ENCODE measurements around the gene TTF2. TPM values are rescaled to one million over a fixed set of nuclear protein-coding genes. Genes with fewer than 3 reads are reported as not detected.

TTF2 gene
- total and polyA plus RNA-seq, 9 of the 15 experiments (the other 6 are each of a cell fraction or from before 2014, with no cell fraction given) = 9.4 to 71.1 (median 42.1) TPM

GRCh38 chr1:117061986-117062415, 1.9 kb downstream of the TTF2 start:
- Histone ChIP-seq H3K4me2 (ENCODE audit: insufficient read depth, low read length) (no peak overlapping the region), H3K27me3 (ENCODE audit: control insufficient read depth in 2 of 2, insufficient read depth in 2 of 2, low read length in 2 of 2) (no peaks in the 10 kb centered on the region), H3K4me1 (replicated peaks in 1 of 2; ENCODE audit: control insufficient read depth in 2 of 2, insufficient read depth in 2 of 2, low read length in 2 of 2) (peaks cover 10 to 14% of the 10 kb centered on the region in 2 experiments), H4K20me1 (replicated peaks; ENCODE audit: control insufficient read depth, insufficient read depth, low read length) (no peaks in the 10 kb centered on the region), H3K9me3 (replicated peaks; ENCODE audit: control insufficient read depth, insufficient read depth, low read depth, low read length) (no peaks in the 10 kb centered on the region), H2AFZ (ENCODE audit: low read depth, low read length) (no peak overlapping the region), H3K79me2 (ENCODE audit: control insufficient read depth, insufficient read depth, low read length) (peaks cover 30% of the 10 kb centered on the region), H3K27ac (ENCODE audit: extremely low read depth, low read depth, low read length) (peak overlapping the region; percentile 12; the same call in 2 of the 3 replicates), H3K9me1 (ENCODE audit: control insufficient read depth, insufficient read depth, low read length) (no peaks in the 10 kb centered on the region), H3K9ac (ENCODE audit: insufficient read depth in 1 of 2, low read depth in 2 of 2, low read length in 2 of 2) (no peak overlapping the region), H3K4me3 (no peak overlapping the region), H3K36me3 (ENCODE audit: control insufficient read depth, insufficient read depth, low read length) (peaks cover 50% of the 10 kb centered on the region)
- POLR2A ChIA-PET = interaction anchor here (1.2 to 1.4 kb wide), 2 partner anchors 10 to 13 kb away, joined by 3 to 6 read pairs; no protein-coding TSS in a partner anchor
- CTCF ChIA-PET (ENCODE audit: low intra/inter-chr PET ratio) = no interaction called here
- peak in 2 of 4 experiments; percentile 39 to 50 for DNase-seq (ENCODE audit: extremely low read depth in 1 of 4, low spot score in 3 of 4)
- no peak for ATAC-seq
- in situ Hi-C loops (cut with MboI) = no loop called here
- TF ChIP-seq SMARCE1 (IDR thresholded peaks at IDR 0.05) = peak; percentile 32; the same call in 1 of the 2 replicates
- no peak for TF ChIP-seq HMG20B (CRISPR knock-in tag; IDR thresholded peaks at IDR 0.05)
- TF ChIP-seq TOE1 (IDR thresholded peaks at IDR 0.05; ENCODE audit: borderline replicate concordance) = no peak
- TF ChIP-seq TOE1 (CRISPR knock-in tag; IDR thresholded peaks at IDR 0.05; ENCODE audit: borderline replicate concordance, low read depth) = no peak
- peak; percentile 48; the same call in 1 of the 2 replicates for TF ChIP-seq ARID1B (IDR thresholded peaks at IDR 0.05)
- peak; percentile 58; the same call in 1 of the 2 replicates for TF ChIP-seq DPF2 (IDR thresholded peaks at IDR 0.05)
- TF ChIP-seq ZNF282 (CRISPR knock-in tag; IDR thresholded peaks at IDR 0.05) = no peak
- TF ChIP-seq JUN (IDR thresholded peaks at IDR 0.05; ENCODE audit: borderline replicate concordance, low read depth, low read length) = peak; percentile 47; the same call in 1 of the 2 replicates
- no peak for TF ChIP-seq JUN (CRISPR knock-in tag; IDR thresholded peaks at IDR 0.05; ENCODE audit: borderline replicate concordance)
- TF ChIP-seq ATF7 (IDR thresholded peaks at IDR 0.05) = 0 out of 2 replicates have a peak, but pooled peaks have one; percentile 29
- peak; percentile 61; the same call in 1 of the 2 replicates for TF ChIP-seq SMARCA4 (IDR thresholded peaks at IDR 0.05)
- peak in 1 of 2 experiments; percentile 6; a peak in 1 of 4 replicates for TF ChIP-seq RCOR1 (IDR thresholded peaks at IDR 0.05; ENCODE audit: borderline replicate concordance in 1 of 2, low read depth in 2 of 2, low read length in 2 of 2)
- no peak for TF ChIP-seq HOMEZ (CRISPR knock-in tag; IDR thresholded peaks at IDR 0.05)
- TF ChIP-seq NCOA1 (IDR thresholded peaks at IDR 0.05; ENCODE audit: low read depth) = no peak
- TF ChIP-seq, protein P1, sequence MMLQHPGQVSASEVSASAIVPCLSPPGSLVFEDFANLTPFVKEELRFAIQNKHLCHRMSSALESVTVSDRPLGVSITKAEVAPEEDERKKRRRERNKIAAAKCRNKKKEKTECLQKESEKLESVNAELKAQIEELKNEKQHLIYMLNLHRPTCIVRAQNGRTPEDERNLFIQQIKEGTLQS (IDR thresholded peaks at IDR 0.05) = peak; percentile 67; the same call in 1 of the 2 replicates
- TF ChIP-seq, protein P1 (CRISPR knock-in tag; conservative IDR thresholded peaks at IDR 0.05) = no peak
- TF ChIP-seq FOSL1 (tag; conservative IDR thresholded peaks at IDR 0.05) = peak; percentile 80
- TF ChIP-seq CREM (IDR thresholded peaks at IDR 0.05; ENCODE audit: low read depth) = peak; percentile 46; the same call in 1 of the 2 replicates
- peak; percentile 61 for TF ChIP-seq JUND (IDR thresholded peaks at IDR 0.05; ENCODE audit: borderline replicate concordance, low read depth, low read length)
- TF ChIP-seq JUND (tag; IDR thresholded peaks at IDR 0.05; ENCODE audit: borderline replicate concordance, low read depth, low read length) = peak; percentile 63; the same call in 1 of the 3 replicates
- 4% methylated on average over 2 of the region's 2 CpGs for WGBS (ENCODE audit: insufficient coverage, low coverage, missing lambda C conversion rate)
- FAIRE-seq = no peak
- intact Hi-C loops (cut with micrococcal nuclease) = loop anchor here (2.0 to 10.0 kb wide), 2 partner anchors 235 to 833 kb away; no protein-coding TSS in a partner anchor
- BruUV-seq (replicated peaks) = no TSS peak

Measured in K562 (cell line).